ENCODE results near the gene EOLA1.

DNA sequence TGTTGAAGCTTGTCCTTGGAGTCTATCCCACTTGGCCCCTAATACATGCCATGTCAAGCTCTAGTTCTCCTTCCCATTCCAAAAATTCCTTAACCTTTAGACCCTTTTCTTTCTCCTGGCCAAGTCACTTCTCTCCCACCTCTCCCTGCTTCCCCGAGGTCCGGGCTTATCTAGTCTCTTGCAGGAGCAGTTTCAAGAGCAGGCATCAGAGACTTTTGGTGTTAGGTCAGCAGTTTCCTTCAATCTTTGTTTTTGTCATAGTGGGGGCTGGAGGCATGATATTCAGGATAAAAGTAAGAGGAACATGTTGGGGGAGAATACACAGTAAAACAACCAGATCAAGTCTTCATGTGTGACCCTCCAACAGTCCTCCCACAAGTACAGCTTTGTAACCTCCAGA lies 24.2 kb upstream of the EOLA1 start:
- TF ChIP-seq FOXA1 (IDR thresholded peaks at IDR 0.05) = no peak
- TF ChIP-seq FOXM1 (IDR thresholded peaks at IDR 0.05; ENCODE audit: borderline replicate concordance) = no peak
- TF ChIP-seq ELF4 (IDR thresholded peaks at IDR 0.05) = no peak
- TF ChIP-seq HDGF (IDR thresholded peaks at IDR 0.05; ENCODE audit: borderline replicate concordance) = no peak
- TF ChIP-seq SUZ12 (IDR thresholded peaks at IDR 0.05) = no peak
- no peak for TF ChIP-seq BHLHE40 (IDR thresholded peaks at IDR 0.05; ENCODE audit: borderline replicate concordance)
- no peak for TF ChIP-seq FOXK2 (IDR thresholded peaks at IDR 0.05)
- TF ChIP-seq NFRKB (IDR thresholded peaks at IDR 0.05) = no peak
- TF ChIP-seq ARNT (IDR thresholded peaks at IDR 0.05) = no peak
- TF ChIP-seq SP1 (IDR thresholded peaks at IDR 0.05) = no peak
- TF ChIP-seq, protein P1, sequence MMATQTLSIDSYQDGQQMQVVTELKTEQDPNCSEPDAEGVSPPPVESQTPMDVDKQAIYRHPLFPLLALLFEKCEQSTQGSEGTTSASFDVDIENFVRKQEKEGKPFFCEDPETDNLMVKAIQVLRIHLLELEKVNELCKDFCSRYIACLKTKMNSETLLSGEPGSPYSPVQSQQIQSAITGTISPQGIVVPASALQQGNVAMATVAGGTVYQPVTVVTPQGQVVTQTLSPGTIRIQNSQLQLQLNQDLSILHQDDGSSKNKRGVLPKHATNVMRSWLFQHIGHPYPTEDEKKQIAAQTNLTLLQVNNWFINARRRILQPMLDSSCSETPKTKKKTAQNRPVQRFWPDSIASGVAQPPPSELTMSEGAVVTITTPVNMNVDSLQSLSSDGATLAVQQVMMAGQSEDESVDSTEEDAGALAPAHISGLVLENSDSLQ (IDR thresholded peaks at IDR 0.05) = no peak
- TF ChIP-seq TARDBP (IDR thresholded peaks at IDR 0.05) = no peak
- TF ChIP-seq ZNF384 (IDR thresholded peaks at IDR 0.05) = no peak
- no peak for TF ChIP-seq CTBP1 (IDR thresholded peaks at IDR 0.05; ENCODE audit: borderline replicate concordance)

Measured in HEK293T (cell line).